Smooth muscle cell (in vitro differentiated cells): Measurements from ENCODE around the gene PBX1. TPM values are rescaled to one million over a fixed set of nuclear protein-coding genes. Genes with fewer than 3 reads are reported as not detected.

ENCODE experiments used
- DNase-seq: peaks from one replicate; lab custom pipeline; 2025; ENCODE audit not compliant: unreplicated experiment; lab: John Stamatoyannopoulos, UW
- H2AFZ ChIP-seq: fragments of 200-600 bp; sonication (generic); 2 replicates; pipeline ENCODE4 v1.6.0; 2016; ENCODE audit warnings: antibody characterized with exemption, low read depth, mild to moderate bottlenecking
- H3F3A ChIP-seq: fragments of 200-600 bp; sonication (generic); 2 replicates; pipeline ENCODE4 v1.6.0; 2017; ENCODE audit warnings: antibody characterized with exemption, low read depth
- H3K27ac ChIP-seq: fragments of 200-600 bp; sonication (generic); 2 replicates; pipeline ENCODE4 v1.5.1; 2016; ENCODE audit warnings: low read depth, mild to moderate bottlenecking
- H3K27me3 ChIP-seq: fragments of 200-600 bp; sonication (generic); 2 replicates; pipeline ENCODE4 v1.6.1; 2016; ENCODE audit warnings: low read depth, mild to moderate bottlenecking
- H3K36me3 ChIP-seq: fragments of 200-600 bp; sonication (generic); 2 replicates; pipeline ENCODE4 v1.5.1; 2016; ENCODE audit warnings: low read depth
- H3K4me1 ChIP-seq: fragments of 200-600 bp; sonication (generic); 2 replicates; pipeline ENCODE4 v1.5.1; 2016; ENCODE audit warnings: low read depth
- H3K4me2 ChIP-seq: fragments of 200-600 bp; sonication (generic); 2 replicates; pipeline ENCODE4 v1.6.0; 2016; ENCODE audit warnings: mild to moderate bottlenecking
- H3K4me3 ChIP-seq: fragments of 200-600 bp; sonication (generic); 2 replicates; pipeline ENCODE4 v1.5.1; 2016; ENCODE audit warnings: mild to moderate bottlenecking
- H3K79me2 ChIP-seq: fragments of 200-600 bp; sonication (generic); 2 replicates; pipeline ENCODE4 v1.6.0; 2016; ENCODE audit warnings: low read depth, mild to moderate bottlenecking
- H3K9ac ChIP-seq: fragments of 200-600 bp; sonication (generic); 2 replicates; pipeline ENCODE4 v1.6.0; 2016; ENCODE audit warnings: low read depth
- H3K9me3 ChIP-seq: fragments of 200-600 bp; sonication (generic); replicated peaks from 2 replicates; pipeline ENCODE4 v1.5.1; 2016; ENCODE audit warnings: low read depth
- H4K20me1 ChIP-seq: fragments of 200-600 bp; sonication (generic); 2 replicates; pipeline ENCODE4 v1.6.0; 2016; ENCODE audit warnings: low read depth
- WGBS: methylation state at CpG from one replicate; pipeline ENCODE4 v1.1.7; 2016; ENCODE audit warnings: low lambda C conversion rate; 5-methylcytosine and 5-hydroxymethylcytosine counted together
- polyA plus RNA-seq: library from polyadenylated mRNA; unstranded; fragments of >200 nt; fragmentation: Nextera tagmentation; extraction: Ambion mirVana; gene quantifications from 2 replicates; pipeline ENCODE4 v1.2.1, GENCODE V29; 2016
- total RNA-seq: library from RNA; depleted of rRNA; stranded (reverse); fragments of >200 nt; gene quantifications from 2 replicates; pipeline ENCODE4 v1.2.3, GENCODE V29; 2014
- TF ChIP-seq, protein P1 (sequence below): fragments of 200-600 bp; sonication (generic); IDR thresholded peaks from 2 replicates; pipeline ENCODE4 v1.5.1; 2017; ENCODE audit warnings: borderline replicate concordance, mild to moderate bottlenecking, antibody characterized with exemption; ENCODE audit not compliant: insufficient read depth, poor library complexity, severe bottlenecking

The PBX1 gene
- total and polyA plus RNA-seq, 2 experiments from 2014 or later, result 8.1 to 70.8 TPM

DNA sequence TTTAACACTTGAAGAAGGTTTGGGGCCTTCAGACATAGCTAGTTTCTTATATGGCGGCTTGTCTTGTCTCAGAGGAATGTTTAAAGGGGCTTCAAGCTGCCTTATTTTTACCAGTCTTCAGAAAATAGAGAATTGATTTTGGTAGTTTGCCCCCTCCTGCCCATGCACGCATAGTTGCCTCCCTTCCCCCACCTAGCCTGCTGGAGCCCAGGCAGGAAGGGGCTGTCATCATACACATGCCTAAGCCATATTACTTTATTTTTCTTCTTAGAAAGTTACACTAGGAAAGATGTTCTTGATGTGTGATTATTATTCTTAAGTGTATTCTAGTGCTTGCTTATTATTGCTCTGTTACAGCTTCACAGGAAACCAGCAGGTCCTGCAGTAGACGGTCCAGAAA lies 18.3 kb downstream of the PBX1 start:
- 57% methylated on average over 3 of the region's 3 CpGs for WGBS

DNA sequence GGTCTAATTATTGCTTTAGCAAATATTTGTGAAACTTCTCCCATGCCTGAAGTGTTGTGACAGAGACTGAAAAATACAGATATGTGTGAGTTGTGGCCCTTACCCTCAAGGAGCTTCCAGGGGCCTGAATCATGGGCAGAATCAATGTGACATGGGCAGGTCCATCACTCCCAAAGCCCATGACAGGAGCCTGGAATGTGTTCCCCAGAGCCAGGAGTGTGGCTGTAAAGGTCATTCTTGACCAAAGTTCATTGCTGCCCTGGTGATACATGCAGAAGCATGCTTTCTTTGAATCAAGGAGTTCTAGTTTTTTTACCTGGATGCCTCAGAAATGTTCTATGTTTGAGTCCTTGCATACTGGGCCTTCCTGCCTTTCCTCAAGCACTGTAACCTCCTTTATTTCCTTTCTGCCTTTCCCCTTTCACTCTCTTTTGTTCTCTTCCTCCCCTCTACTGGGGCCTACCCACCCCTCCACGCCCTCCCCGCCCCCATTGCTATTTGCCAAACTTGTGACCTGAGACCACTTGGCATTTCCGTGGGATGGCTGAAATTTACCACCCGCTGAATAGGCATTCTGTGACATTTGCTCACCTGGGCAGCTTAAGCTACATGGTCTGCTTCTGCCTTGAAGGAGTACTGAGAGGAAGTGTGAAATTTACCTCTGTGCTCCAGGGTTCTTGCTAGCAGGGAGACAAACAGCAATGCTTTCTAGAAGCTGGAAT lies 19.7 kb downstream of the PBX1 start:
- no peak overlapping the region for H2AFZ ChIP-seq
- H3K36me3 ChIP-seq, result no peaks in the 10 kb centered on the region
- H3F3A ChIP-seq, result no peaks in the 10 kb centered on the region
- DNase-seq, result no peak
- peaks cover 26% of the 10 kb centered on the region for H4K20me1 ChIP-seq
- no peak overlapping the region for H3K4me2 ChIP-seq
- TF ChIP-seq, protein P1, sequence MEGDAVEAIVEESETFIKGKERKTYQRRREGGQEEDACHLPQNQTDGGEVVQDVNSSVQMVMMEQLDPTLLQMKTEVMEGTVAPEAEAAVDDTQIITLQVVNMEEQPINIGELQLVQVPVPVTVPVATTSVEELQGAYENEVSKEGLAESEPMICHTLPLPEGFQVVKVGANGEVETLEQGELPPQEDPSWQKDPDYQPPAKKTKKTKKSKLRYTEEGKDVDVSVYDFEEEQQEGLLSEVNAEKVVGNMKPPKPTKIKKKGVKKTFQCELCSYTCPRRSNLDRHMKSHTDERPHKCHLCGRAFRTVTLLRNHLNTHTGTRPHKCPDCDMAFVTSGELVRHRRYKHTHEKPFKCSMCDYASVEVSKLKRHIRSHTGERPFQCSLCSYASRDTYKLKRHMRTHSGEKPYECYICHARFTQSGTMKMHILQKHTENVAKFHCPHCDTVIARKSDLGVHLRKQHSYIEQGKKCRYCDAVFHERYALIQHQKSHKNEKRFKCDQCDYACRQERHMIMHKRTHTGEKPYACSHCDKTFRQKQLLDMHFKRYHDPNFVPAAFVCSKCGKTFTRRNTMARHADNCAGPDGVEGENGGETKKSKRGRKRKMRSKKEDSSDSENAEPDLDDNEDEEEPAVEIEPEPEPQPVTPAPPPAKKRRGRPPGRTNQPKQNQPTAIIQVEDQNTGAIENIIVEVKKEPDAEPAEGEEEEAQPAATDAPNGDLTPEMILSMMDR, result no peak
- H3K27ac ChIP-seq, result no peak overlapping the region
- H3K4me3 ChIP-seq, result no peak overlapping the region
- peaks cover 69% of the 10 kb centered on the region for H3K79me2 ChIP-seq
- peaks cover 48% of the 10 kb centered on the region for H3K4me1 ChIP-seq
- no peaks in the 10 kb centered on the region for H3K27me3 ChIP-seq
- no peak overlapping the region for H3K9ac ChIP-seq
- WGBS, result 69% methylated on average over 4 of the region's 4 CpGs
- no peaks in the 10 kb centered on the region for H3K9me3 ChIP-seq

More for the DNA sequence above, 18.3 kb downstream of the PBX1 start:
- peak overlapping the region; percentile 45 for H3K4me3 ChIP-seq
- peaks cover 35% of the 10 kb centered on the region for H4K20me1 ChIP-seq
- peaks cover 38% of the 10 kb centered on the region for H3K4me1 ChIP-seq
- TF ChIP-seq, protein P1, result no peak
- no peaks in the 10 kb centered on the region for H3K36me3 ChIP-seq
- peaks cover 69% of the 10 kb centered on the region for H3K79me2 ChIP-seq
- no peak for DNase-seq
- no peak overlapping the region for H3K9ac ChIP-seq
- no peak overlapping the region for H2AFZ ChIP-seq
- H3K27ac ChIP-seq, result peak overlapping the region; percentile 66
- no peaks in the 10 kb centered on the region for H3K27me3 ChIP-seq
- H3F3A ChIP-seq, result no peaks in the 10 kb centered on the region
- peak overlapping the region; percentile 86 for H3K4me2 ChIP-seq
- no peaks in the 10 kb centered on the region for H3K9me3 ChIP-seq

DNA sequence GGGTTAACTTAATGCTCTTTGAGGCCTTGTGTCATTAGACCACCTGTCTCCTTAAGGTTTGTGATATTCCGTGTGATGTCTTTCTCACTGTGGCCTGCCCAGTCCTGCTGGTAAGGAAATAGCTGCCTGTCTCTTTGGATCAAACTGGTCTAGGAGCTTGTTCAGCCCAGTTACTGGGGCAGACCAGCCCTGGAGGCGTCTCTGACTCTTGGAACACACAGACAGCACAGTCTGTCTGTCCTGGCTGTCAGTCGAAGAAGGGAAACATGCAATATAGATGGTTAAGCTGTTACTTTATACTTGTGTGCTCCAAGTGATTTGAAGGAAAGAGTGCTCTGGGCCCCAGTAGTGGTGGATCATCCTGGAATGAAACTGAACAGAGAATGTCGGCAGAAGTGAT lies 20.4 kb downstream of the PBX1 start:
- Histone ChIP-seq H3K4me3 (no peak overlapping the region), H3F3A (no peaks in the 10 kb centered on the region), H3K79me2 (peaks cover 69% of the 10 kb centered on the region), H3K9me3 (no peaks in the 10 kb centered on the region), H3K27me3 (no peaks in the 10 kb centered on the region), H3K4me1 (peaks cover 49% of the 10 kb centered on the region), H3K9ac (no peak overlapping the region), H3K4me2 (no peak overlapping the region), H3K27ac (no peak overlapping the region), H2AFZ (no peak overlapping the region), H4K20me1 (peaks cover 21% of the 10 kb centered on the region), H3K36me3 (no peaks in the 10 kb centered on the region)
- 61% methylated on average over 4 of the region's 4 CpGs for WGBS
- TF ChIP-seq, protein P1, result no peak
- DNase-seq, result no peak

DNA sequence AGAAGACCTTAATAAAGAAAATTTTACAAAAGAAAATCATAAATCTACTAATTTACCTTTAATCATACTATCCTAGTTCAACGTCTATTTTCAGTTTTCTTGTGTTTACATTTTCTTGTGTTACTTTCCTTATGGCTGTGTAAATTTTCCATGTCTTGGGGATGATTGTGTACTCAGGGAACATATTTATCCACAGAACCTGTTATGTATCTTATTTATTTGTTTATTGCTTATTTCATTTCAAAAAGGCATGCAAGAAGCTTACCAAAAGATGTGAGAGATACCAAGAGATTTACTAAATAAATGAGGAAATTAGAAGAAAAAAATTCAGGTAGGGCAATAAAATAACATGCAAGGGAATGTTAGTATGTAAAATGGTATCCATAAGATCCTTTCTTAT lies 22.8 kb downstream of the PBX1 start:
- Histone ChIP-seq H4K20me1 (peaks cover 8% of the 10 kb centered on the region), H3F3A (no peaks in the 10 kb centered on the region), H3K9ac (no peak overlapping the region), H3K36me3 (no peaks in the 10 kb centered on the region), H3K79me2 (peaks cover 77% of the 10 kb centered on the region), H3K4me1 (peaks cover 41% of the 10 kb centered on the region), H3K27ac (no peak overlapping the region), H3K9me3 (no peaks in the 10 kb centered on the region), H3K27me3 (no peaks in the 10 kb centered on the region), H3K4me3 (no peak overlapping the region), H3K4me2 (no peak overlapping the region), H2AFZ (no peak overlapping the region)
- DNase-seq, result no peak
- TF ChIP-seq, protein P1, result no peak
- WGBS, result 96% methylated on average over 1 of the region's 1 CpG
